8988T (cell line): ENCODE data around the gene SAMD4B.
"Not testable (repeated sequence)": the region's sequence is repeated elsewhere in the genome, so short reads cannot be mapped to it uniquely, and the experiment has no call there.

ENCODE experiments used
- DNase-seq: peaks from one replicate; pipeline ENCODE4 v3.0.0; 2011

The SAMD4B gene

GRCh38 chr19:39336483-39336882 lies 5.7 kb upstream of the SAMD4B start:
- DNase-seq, result no peak

GRCh38 chr19:39339674-39340073 lies 2.5 kb upstream of the SAMD4B start:
- DNase-seq, result no peak

- not testable (repeated sequence) for DNase-seq
Observed at GRCh38 chr19:39340156-39340555, 2.1 kb upstream of the SAMD4B start.

- DNase-seq, result peak; percentile 82
Observed at GRCh38 chr19:39341129-39341718, 997 bp upstream of the SAMD4B start.

GRCh38 chr19:39342647-39343305 lies 555 bp downstream of the SAMD4B start:
- no peak for DNase-seq

GRCh38 chr19:39345956-39346355 lies 3.7 kb downstream of the SAMD4B start:
- DNase-seq, result no peak

GRCh38 chr19:39347332-39348164 lies 5.3 kb downstream of the SAMD4B start:
- no peak for DNase-seq

GRCh38 chr19:39349326-39349725 lies 7.1 kb downstream of the SAMD4B start:
- DNase-seq, result no peak

GRCh38 chr19:39350156-39350555 lies 7.9 kb downstream of the SAMD4B start:
- DNase-seq, result no peak

- DNase-seq, result no peak
Observed at GRCh38 chr19:39351537-39352064, 9.4 kb downstream of the SAMD4B start.

- DNase-seq, result no peak
Observed at GRCh38 chr19:39352381-39353255, 10.4 kb downstream of the SAMD4B start.

- no peak for DNase-seq
Observed at GRCh38 chr19:39355253-39355652, 13.0 kb downstream of the SAMD4B start.

- DNase-seq, result no peak
Observed at GRCh38 chr19:39356073-39356472, 13.9 kb downstream of the SAMD4B start.

GRCh38 chr19:39356647-39357046 lies 14.4 kb downstream of the SAMD4B start:
- no peak for DNase-seq

GRCh38 chr19:39359026-39359425 lies 16.8 kb downstream of the SAMD4B start:
- no peak for DNase-seq

GRCh38 chr19:39360599-39360998 lies 18.4 kb downstream of the SAMD4B start:
- no peak for DNase-seq

- DNase-seq, result no peak
Observed at GRCh38 chr19:39362682-39363657, 20.7 kb downstream of the SAMD4B start.

GRCh38 chr19:39363901-39364457 lies 21.8 kb downstream of the SAMD4B start:
- no peak for DNase-seq

GRCh38 chr19:39365531-39365930 lies 23.3 kb downstream of the SAMD4B start:
- DNase-seq, result no peak

- no peak for DNase-seq
Observed at GRCh38 chr19:39369200-39369599, 27.0 kb downstream of the SAMD4B start.

- no peak for DNase-seq
Observed at GRCh38 chr19:39370735-39371134, 28.5 kb downstream of the SAMD4B start.
